Raji (cell line): Measurements from ENCODE around the gene PCED1A.

Source experiments
- POLR2A ChIP-seq: IDR thresholded peaks from 2 replicates; pipeline ENCODE4 v1.6.1; 2011; ENCODE audit warnings: low read depth, low read length, control low read depth; ENCODE audit not compliant: insufficient read depth

PCED1A gene

GRCh38 chr20:2817891-2818595 is 22.4 kb downstream of the PCED1A start:
- TF ChIP-seq POLR2A = no peak

GRCh38 chr20:2817341-2817726 is 23.1 kb downstream of the PCED1A start:
- TF ChIP-seq POLR2A = no peak

GRCh38 chr20:2816583-2817340 is 23.7 kb downstream of the PCED1A start:
- no peak for TF ChIP-seq POLR2A

- no peak for TF ChIP-seq POLR2A
Observed at GRCh38 chr20:2816030-2816582, 24.3 kb downstream of the PCED1A start, which contains the start of gene TMEM239. TSS of gene TMEM239 (plus strand) at chr20:2816364. CDS start at chr20:2816555, 191 bp downstream.

GRCh38 chr20:2815242-2815900 is 25.1 kb downstream of the PCED1A start:
- TF ChIP-seq POLR2A = no peak

- no peak for TF ChIP-seq POLR2A
Observed at GRCh38 chr20:2814587-2815051, 25.8 kb downstream of the PCED1A start, which contains the start of gene C20orf141. TSS of gene C20orf141 (plus strand) at chr20:2814987. CDS start at chr20:2815185, 198 bp downstream.

- TF ChIP-seq POLR2A = no peak
Observed at GRCh38 chr20:2814076-2814475, 26.4 kb downstream of the PCED1A start.

GRCh38 chr20:2812189-2812588 is 28.3 kb downstream of the PCED1A start:
- TF ChIP-seq POLR2A = no peak

- TF ChIP-seq POLR2A = no peak
Observed at GRCh38 chr20:2809690-2810089, 30.8 kb downstream of the PCED1A start.

GRCh38 chr20:2807019-2807418 is 33.4 kb downstream of the PCED1A start:
- no peak for TF ChIP-seq POLR2A

- TF ChIP-seq POLR2A = no peak
Observed at GRCh38 chr20:2806351-2806701, 34.1 kb downstream of the PCED1A start.

GRCh38 chr20:2805689-2806350 is 34.6 kb downstream of the PCED1A start:
- TF ChIP-seq POLR2A = no peak

GRCh38 chr20:2804852-2805688 is 35.4 kb downstream of the PCED1A start:
- no peak for TF ChIP-seq POLR2A

- no peak for TF ChIP-seq POLR2A
Observed at GRCh38 chr20:2804041-2804828, 36.2 kb downstream of the PCED1A start.

- no peak for TF ChIP-seq POLR2A
Observed at GRCh38 chr20:2801286-2801728, 39.1 kb downstream of the PCED1A start.
